ENCODE results near the gene KCNS3.
A peak's percentile ranks its signal among the peaks of the same experiment; 100 is the strongest.

KCNS3 gene, protein sequence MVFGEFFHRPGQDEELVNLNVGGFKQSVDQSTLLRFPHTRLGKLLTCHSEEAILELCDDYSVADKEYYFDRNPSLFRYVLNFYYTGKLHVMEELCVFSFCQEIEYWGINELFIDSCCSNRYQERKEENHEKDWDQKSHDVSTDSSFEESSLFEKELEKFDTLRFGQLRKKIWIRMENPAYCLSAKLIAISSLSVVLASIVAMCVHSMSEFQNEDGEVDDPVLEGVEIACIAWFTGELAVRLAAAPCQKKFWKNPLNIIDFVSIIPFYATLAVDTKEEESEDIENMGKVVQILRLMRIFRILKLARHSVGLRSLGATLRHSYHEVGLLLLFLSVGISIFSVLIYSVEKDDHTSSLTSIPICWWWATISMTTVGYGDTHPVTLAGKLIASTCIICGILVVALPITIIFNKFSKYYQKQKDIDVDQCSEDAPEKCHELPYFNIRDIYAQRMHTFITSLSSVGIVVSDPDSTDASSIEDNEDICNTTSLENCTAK

DNA sequence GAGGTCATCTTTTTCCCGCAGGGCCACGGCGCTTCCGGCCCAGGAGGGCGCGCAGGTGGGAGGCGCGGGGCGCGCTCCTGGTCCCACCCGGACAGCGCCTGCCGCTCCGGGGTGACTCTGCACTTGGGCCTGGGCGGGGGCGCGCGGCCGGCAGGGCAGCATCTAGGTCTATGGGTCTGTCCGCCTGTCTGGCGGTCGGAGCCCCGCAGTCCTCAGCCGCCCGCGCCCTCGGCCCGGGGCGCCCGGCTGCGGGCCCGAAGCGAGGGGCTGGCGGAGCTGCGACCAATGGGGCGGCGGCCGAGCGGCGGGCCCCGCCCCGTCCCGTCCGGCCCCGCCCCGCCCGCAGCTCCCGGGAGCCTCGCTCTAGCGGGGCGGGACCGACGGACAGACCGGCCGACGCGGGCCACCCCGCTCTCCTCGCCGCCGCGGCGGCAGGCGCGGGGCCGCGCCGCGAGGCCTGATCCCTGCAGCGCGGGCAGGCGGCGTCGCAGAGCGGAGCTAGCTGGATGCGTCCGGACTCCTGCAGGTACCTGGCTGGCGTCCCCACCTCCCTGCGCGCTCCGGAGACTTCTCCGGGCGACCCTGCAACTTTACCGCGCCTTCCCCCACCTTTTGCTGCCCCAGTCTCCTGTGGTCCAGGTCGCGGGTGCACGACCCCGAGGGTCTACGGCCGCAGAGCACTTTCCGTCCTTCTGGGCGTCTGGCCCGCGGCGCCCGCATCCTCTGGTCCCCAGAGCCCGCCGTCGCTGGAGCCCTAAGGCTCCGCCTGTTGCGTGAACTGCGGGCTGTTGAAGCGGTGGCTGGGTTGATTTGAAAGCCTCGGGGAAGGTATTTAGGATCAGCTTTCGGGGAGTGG is at the start of gene KCNS3:
TSS of gene KCNS3 (plus strand) at position 387 of the 856 bp plus-strand sequence. CDS start 52,342 bp downstream, outside the sequence.
- no peak for DNase-seq (ENCODE audit: low spot score)

DNA sequence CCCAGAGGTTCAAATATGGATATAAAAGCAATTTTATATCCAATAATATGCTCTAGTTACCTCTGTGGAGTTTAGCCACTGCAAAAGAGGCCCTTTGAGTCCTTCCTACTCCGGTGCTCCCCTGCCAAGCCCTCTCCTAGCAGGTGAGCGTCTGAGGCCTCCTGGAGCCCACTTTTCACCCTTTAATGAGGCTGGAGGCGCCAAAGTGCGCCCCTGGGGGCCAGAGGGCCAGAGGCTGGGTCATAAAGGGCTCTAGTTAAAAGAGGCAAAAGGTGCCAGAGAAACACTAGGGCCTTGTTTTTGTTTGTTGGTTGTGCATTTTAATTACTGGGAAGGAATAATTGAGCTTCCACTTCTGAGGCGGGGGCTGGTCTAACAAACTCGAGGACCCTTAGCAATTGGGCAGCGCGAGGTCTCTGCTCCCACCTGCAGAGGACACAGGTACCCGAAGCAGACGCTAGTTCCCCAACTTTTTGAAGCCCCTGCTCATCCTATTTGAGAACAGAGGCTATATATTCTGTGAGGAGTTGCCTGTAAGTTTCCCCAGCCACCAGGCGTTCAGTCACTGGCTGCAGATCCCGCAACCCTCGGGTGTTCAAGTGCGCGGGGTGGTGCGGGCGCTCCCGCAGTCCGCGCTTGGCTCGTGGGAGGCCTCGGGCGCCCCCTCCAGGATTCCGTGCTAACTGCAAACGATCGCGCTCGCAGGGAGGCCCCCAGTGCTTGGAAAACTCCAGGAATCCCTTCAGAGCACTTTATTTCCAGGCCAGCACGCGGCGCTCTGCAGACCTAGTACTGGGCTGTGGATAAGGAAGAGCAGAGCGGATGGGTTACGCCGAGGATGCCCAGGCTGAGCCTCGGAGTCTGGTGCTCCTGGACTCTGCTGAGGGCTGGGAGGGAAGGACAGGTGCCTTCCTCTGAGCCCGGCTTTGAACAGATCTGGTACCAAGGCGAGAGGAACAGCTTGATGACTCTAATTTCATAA is 48.1 kb upstream of the KCNS3 start:
- DNase-seq (ENCODE audit: low spot score): peak; percentile 40

DNA sequence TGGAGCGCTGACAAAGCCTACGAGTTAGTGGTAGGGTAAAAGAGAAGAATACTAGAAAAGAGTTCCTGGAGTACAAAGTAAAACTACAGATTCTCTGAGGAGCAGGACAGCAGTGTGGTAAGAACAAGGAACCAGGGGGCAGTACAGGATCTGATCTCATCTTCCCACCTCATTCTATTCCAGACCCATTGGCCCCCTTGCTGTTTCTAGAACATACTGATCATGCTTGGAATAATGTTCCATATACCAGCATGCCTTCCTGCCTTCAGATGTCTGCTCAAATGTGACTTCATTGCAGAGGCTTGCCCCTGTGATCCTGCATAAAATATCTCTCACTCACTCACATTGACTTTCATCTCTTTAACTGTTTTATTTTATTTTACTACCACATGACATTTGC is 43.0 kb upstream of the KCNS3 start:
- no peak for DNase-seq (ENCODE audit: low spot score)

DNA sequence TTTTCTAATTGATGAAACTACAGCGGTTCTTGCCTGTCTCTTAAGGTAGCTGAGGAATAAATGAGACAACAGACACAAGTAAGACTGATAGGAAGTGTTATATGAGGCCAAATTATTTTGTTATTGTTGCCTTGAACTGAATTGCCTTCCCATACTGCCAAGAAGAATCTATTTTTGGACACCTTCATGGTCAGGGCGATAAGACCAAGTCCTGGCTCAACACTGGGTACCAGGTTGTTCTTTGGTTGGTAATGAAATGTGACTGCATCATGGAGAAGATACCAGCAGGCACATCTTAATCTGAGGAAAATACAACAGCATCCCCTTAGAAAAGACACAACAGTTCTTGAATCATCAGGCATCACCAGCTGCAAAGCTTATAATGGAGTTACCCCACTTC is 38.5 kb upstream of the KCNS3 start:
- no peak for DNase-seq (ENCODE audit: low spot score)

DNA sequence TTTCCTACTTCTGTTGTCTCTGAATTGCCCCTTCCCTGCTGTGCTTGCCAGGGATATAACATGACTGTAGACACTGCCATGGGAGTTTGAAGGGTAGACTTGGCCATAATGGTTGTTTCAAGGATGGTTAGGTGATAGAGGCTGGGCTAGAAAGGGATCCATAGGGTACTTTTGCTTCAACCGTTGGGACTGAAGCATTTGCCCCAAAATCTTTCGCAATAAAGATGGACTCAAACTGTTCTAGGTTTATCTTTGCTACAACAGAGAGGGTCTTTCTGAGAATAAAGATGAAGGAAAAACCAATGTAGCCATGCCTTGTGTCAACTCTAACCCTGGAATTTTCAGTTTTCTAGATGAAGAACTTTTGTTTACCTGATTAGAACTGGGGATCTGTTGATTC is 35.0 kb upstream of the KCNS3 start:
- no peak for DNase-seq (ENCODE audit: low spot score)

DNA sequence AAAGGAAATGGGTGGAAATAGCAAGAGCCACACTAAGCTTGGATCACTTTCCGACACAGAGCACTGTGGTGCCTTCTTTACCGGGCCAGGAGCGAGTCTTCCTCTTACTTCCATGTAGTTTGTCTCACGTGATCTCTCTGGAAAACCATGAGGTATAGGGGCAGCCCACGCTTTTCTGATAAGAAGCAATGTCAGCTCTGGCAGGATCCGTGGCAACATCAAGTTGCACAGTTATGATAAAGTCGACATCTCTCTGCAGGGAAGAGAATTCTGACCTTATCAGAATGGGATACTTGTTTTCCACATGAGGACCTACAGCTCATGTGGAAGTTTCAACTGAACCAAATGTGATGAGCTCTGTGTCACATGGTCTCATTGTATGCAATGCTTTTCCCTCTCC is 32.7 kb upstream of the KCNS3 start:
- no peak for DNase-seq (ENCODE audit: low spot score)

DNA sequence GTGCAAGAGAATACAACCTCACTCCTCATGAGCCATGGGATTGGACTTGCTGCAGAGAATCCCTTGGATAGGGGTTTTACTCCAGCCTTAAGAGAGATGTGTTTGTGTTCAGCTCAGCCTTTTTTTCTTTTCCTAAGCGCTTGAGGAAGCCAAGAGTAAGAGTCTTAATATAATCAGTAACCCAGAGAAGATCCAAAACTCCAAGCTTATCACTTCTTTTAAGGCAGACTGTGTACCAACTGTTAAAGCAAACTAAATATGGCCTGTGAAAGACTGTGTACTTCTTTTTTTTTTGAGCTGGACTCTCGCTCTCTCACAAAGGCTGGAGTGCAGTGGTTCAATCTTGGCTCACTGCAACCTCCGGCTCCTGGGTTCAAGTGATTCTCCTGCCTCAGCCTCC is 31.8 kb upstream of the KCNS3 start:
- no peak for DNase-seq (ENCODE audit: low spot score)

DNA sequence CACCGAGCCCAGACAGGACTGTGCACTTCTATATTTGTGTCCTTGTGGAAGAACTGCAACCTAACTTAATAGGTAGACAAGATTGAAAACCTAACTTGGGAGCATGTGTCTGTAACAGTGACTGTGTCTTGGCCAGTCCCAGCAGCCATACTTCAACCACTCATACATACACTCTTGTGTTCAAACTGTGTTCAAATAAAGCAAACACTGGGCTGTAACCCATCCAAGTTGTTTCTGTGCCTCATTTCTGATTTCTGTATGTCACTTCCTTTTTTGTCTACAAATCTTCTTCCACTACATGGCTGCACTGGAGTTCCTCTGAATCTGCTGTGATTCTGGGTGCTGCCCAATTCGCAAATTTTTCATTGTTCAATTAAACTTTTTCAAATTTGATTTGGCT is 31.2 kb upstream of the KCNS3 start:
- DNase-seq (ENCODE audit: low spot score): no peak

DNA sequence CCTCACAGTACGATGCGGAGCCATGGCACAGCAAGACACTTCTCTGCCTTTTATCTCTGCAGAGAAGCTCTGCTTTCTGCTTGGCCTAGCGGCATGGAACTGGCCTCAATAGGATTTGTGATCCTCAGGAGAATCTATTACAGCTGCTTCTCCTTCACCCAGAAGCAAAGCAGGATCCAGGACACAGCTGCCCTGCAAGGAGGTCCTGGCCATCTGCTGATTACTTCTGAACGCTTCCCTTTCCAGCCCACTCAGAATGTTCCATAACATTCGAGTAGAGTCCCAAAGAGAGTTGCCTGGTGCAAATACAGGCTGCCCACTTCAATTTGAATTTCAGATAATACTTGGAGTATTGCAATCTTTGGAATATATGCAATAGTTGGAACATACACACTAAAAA is 29.2 kb upstream of the KCNS3 start:
- no peak for DNase-seq (ENCODE audit: low spot score)

DNA sequence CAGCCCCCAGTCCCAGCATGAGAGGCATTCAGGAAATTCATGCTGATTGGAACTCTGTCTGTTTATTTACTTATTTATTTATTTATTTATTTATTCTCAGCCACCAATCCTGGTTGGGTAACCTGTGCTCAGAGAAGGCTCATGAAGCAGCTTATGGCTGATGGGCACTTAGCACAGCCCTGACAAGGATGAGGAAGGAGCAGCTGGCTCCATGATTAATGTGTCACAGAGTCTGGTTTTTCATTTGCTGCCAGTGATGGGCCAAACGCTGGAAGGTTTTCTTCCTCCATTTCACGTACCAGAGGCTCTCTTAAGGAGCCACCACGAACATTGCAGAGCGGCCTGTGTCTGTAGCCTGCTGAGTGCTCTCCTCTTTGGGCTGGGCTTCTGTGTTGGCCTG is 28.3 kb upstream of the KCNS3 start:
- DNase-seq (ENCODE audit: low spot score): no peak

DNA sequence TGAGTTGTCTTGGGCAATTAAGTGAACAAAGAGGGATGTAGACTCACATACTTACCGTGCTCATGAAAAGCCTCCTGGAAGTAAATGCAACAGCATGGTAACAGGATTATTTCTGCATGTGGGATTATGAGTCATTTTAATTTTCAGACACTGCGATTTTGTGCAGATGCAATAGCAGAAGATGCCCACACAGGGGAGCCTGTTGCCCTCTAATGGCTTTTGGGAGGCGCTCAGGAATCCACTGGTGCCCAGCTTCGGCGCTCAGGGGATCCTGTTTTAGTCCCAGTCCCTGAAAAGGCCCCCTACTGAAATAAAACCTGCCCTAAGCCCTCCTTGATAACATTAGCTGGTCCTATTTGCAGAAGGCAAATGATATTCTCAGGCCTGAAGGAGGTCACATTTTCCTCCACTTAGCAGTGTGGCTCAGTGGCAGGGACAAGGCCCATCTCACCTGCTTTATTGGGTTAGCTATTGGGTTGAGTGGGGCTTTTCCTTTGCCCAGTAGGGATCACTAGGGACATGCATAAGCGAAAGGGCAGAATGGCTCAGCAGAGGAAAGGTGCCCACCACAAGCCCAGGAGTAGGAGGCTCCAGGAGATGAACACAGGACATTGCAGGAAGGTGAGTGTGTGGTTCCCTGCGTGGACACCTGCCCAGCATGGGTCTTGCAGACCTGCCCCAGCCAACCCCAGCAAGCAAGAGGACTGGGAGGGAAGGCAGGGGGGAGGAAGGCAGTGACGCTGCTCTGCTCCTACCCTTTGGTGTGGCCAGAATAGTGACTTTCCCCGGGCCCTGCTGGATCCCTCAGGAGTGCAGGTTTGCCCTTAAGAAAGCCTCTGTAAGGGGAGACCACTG is 26.5 kb upstream of the KCNS3 start:
- DNase-seq (ENCODE audit: low spot score): peak; percentile 48

DNA sequence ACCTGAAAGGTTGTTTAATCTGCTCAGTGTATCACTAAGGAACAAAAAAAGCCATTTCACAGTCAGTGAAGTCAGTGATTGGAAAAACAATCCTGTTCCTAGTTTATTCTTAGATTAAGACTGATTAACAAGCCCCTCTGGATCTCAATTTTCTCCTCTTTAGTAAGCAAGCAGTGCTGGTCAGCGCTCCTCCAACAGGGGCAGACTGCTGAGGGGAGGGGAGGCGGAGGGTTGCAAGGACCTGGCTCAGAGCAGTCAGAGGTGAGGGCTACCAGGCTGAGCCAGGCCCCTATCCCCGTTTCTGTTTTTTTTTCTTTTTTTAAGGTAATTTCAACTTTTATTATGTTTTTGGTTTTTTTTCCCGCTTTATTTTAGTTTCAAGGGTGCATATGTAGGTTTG is 24.7 kb upstream of the KCNS3 start:
- no peak for DNase-seq (ENCODE audit: low spot score)

DNA sequence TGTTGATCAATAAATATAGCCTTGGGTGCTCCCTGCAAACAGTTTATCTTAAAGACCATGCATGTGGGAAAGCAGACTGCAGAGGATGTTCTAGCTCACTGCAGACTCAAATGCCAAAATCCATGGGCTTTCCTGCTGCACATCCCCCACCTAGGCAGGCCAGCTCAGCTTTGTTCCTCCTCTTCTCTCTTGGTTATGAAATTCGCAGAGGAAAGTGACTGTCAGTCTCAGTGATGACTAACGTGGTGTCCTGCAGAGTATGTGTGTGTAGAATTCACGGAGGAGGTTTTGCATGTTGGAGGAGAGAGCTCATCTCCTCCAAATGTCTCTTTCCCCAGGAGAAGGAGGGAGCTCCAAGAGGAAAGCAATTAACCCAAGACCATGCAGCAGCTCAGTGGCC is 21.4 kb upstream of the KCNS3 start:
- no peak for DNase-seq (ENCODE audit: low spot score)

DNA sequence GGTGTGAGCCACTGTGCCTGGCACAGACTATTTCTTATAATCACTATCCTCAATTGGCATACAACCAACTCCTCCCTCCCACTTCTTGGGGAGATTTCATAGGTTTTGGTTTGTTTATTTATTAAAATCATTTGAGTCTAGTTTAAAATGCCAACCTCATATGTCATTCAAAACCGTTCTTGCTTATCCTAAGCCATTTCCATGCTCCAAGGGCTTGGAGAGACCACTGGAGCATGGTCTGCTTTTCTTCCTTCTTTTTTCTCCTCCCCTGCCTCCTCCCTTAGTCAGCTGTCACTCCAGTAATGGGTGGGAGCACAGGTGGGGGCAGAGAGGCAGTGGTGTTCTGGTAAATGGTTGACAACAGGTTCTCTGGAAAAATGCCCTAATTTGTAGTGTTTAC is 20.4 kb upstream of the KCNS3 start:
- no peak for DNase-seq (ENCODE audit: low spot score)

DNA sequence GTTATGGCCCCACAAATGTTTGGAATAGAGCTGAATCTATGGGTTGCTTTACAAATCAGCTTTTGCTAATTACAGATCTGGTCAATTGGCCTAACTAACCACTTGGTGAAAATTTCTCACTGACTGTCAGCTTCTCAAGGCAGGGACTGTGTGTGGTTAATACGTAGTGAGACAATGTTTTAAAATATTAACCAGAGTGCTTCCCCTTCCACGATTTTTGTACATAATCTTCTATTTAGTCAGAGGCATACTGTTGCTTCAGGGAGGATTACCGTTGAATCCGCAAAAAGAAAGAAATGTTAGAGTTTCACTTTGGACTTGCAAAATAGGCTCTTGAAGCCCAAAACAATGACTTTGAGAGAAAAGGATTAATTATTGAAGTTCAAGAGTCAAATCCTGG is 14.9 kb upstream of the KCNS3 start:
- DNase-seq (ENCODE audit: low spot score): no peak

DNA sequence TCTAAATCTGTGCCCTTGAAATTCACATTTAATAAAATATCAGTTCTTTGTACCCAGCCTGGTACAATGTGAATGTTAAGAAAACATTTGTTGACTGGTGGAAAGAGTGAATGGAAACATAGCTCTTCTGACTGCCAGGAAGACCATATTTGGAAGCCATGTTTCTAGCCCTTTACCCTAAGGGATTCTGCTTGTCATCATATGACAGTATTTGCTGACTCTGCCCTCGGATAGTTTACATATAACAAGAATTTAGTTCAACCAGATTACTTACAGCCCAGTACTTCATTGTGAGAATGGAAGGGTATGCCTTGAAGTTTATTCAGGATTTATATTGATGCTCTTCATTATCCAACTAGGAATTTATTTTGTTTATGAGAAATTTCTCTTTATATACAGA is 13.8 kb upstream of the KCNS3 start:
- DNase-seq (ENCODE audit: low spot score): no peak

DNA sequence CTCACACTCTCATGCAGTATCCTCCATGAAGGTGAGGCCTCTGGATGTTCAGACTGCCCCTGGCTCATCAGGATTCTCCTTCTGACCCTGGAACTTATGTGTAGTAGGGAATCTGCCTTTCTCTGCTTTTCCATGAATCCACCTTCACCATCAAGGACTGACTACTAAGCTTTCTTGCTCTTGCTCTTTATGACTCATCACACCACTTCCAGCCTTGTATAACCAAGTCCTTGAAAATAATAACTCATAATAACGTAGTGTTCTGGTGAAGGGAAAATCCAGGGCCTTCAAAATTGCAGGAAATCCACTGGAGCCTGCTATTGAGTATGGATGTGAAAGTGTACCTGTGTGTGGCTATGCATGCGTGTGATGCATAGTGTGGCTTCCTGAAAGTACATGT is 11.3 kb upstream of the KCNS3 start:
- no peak for DNase-seq (ENCODE audit: low spot score)

DNA sequence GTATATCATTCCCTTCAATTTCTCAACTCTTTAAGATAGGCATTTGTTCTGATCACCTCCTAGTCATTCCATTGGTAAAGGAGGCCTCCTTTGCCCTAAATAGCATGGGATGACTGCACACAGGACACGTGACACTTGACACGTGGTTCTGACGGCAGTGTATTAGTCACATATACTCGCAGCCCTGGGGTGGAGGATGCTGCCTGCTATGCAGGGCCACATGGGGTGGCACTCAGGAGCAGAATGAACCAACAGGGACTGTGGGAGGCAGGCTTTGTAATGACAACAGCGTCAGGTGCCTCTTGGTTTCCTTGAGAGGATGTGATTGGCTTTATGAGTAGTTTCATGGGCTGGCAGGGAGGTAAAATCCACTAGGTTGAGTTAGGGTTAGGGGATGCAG is 9.3 kb upstream of the KCNS3 start:
- peak; percentile 17 for DNase-seq (ENCODE audit: low spot score)

DNA sequence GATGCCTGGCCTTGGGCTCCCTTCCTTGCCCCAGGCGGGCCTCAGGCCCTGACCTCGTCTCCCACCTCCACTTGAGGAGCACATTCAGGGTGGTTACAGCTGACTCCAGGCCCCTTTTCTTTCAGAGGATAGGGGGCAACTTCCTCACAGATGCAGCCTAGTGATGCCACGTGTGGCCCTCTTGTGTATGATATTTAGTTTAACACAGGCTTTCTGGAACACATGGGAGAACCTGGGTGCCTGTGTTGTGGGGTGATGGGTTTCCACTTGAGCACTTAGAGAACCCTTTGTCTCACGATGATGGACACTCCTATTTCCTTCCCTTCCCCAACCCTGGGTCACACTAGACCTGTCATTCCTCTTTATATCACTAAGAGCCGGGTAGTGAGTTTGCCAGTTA is 6.8 kb upstream of the KCNS3 start:
- DNase-seq (ENCODE audit: low spot score): no peak

DNA sequence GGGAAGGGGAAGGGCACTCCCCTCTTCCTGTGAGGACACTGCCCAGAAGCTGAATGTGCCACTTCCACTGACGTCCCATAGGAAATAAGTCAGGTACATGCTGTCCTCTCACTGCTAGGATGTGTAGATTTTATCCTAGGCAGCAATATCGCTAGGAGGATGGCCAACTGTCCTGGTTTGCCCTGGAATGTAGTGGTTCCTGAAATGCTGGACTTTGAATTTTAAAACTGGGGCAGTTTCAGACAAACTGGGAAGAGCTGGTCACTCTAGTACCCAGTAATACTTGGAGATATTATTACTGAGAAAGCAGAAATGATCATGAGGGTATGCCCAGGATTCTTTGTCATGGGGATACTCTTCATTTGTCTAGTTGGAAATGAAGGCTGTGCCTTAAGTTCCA is 5.4 kb upstream of the KCNS3 start:
- no peak for DNase-seq (ENCODE audit: low spot score)

DNA sequence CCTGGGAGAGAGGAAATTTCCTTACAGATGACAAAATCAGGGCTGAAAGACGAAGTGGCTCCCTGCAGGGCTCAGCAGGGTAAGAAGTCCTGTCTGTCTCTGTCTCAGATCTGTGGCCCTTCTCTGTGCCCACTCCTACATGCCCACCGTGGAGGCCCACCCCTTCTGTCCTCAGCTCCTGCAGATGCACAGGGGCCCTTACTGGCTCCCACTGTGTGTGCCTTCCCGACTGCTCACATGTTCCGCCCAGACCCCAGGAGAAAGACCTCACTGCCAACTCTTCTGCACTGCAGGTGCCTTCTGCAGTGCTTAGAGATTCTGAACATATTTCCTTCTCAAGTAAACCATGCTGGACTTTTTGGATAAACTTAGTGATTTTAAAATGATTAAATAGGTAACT is 1.9 kb upstream of the KCNS3 start:
- no peak for DNase-seq (ENCODE audit: low spot score)
